CD4-positive, alpha-beta T cell (primary cell): ENCODE data around the gene ANKS4B. TPM values are rescaled to one million over a fixed set of nuclear protein-coding genes. Genes with fewer than 3 reads are reported as not detected.

ENCODE experiments used
- ATAC-seq: fragments of 200-7000 bp; cut with Tn5 transposase; one replicate; pipeline ENCODE4 v1.10.0; 2022; ENCODE audit warnings: mild to moderate bottlenecking; ENCODE audit not compliant: poor library complexity
- CTCF ChIA-PET: fragments of 350-600 bp; sonication (Branson Sonifier 250); formaldehyde crosslinking; loops from one replicate; lab custom pipeline; 2021; ENCODE audit warnings: antibody characterized with exemption, inconsistent platforms; lab: Charles Lee
- POLR2A ChIA-PET: fragments of 350-600 bp; sonication (Branson Sonifier 250); formaldehyde crosslinking; loops from one replicate; lab custom pipeline; 2021; ENCODE audit warnings: antibody characterized with exemption, inconsistent platforms; lab: Charles Lee
- DNase-seq, 14 experiments: peaks; one replicate each; pipeline ENCODE4 v3.0.0-alpha.2; 2013 to 2020; ENCODE audit warnings: mixed read lengths in 2 of 14
- H3K27ac ChIP-seq, 2 donors: one replicate each; pipeline versions ENCODE4 v1.5.1 to v1.7.0; 2013; ENCODE audit warnings: low read length in 2 of 2, low read depth in 1 of 2, mild to moderate bottlenecking in 1 of 2
- H3K27me3 ChIP-seq, 2 experiments: 1 replicate in 1 of 2; 2 replicates in 1 of 2; pipeline versions ENCODE4 v1.6.1 to v1.7.0; 2013; ENCODE audit warnings: low read length in 2 of 2, control low read depth in 1 of 2, mild to moderate bottlenecking in 1 of 2, moderate library complexity in 1 of 2; ENCODE audit not compliant: insufficient read depth in 2 of 2, control insufficient read depth in 1 of 2
- H3K36me3 ChIP-seq: one replicate; pipeline ENCODE4 v1.6.1; 2013; ENCODE audit warnings: low read length, control low read depth; ENCODE audit not compliant: insufficient read depth
- H3K4me1 ChIP-seq: one replicate; pipeline ENCODE4 v1.6.1; 2013; ENCODE audit warnings: low read length, control low read depth; ENCODE audit not compliant: insufficient read depth
- H3K4me3 ChIP-seq: one replicate; pipeline ENCODE4 v1.5.1; 2013; ENCODE audit warnings: mild to moderate bottlenecking, low read length, moderate library complexity
- H3K9me3 ChIP-seq, 2 experiments: 1 replicate in 1 of 2; 2 replicates in 1 of 2; pipeline versions ENCODE4 v1.6.1 to v1.7.0; 2013; ENCODE audit warnings: low read length in 2 of 2, mild to moderate bottlenecking in 2 of 2, control low read depth in 1 of 2, moderate library complexity in 1 of 2; ENCODE audit not compliant: control insufficient read depth in 1 of 2, insufficient read depth in 1 of 2
- H3K27ac Mint-ChIP-seq: one replicate; pipeline ENCODE4 v1.8.0; 2020; ENCODE audit warnings: mixed read lengths
- H3K27me3 Mint-ChIP-seq: one replicate; pipeline ENCODE4 v1.8.0; 2021; ENCODE audit warnings: mixed read lengths
- H3K36me3 Mint-ChIP-seq: one replicate; pipeline ENCODE4 v1.8.0; 2021; ENCODE audit warnings: low read depth, mixed read lengths
- H3K4me1 Mint-ChIP-seq: one replicate; pipeline ENCODE4 v1.8.0; 2021; ENCODE audit warnings: low read depth, mixed read lengths
- H3K4me3 Mint-ChIP-seq: one replicate; pipeline ENCODE4 v1.8.0; 2020; ENCODE audit warnings: mild to moderate bottlenecking, mixed read lengths
- H3K9me3 Mint-ChIP-seq: one replicate; pipeline ENCODE4 v1.8.0; 2020; ENCODE audit warnings: mixed read lengths
- CTCF ChIP-seq: fragments of 200-600 bp; IDR thresholded peaks from one replicate; pipeline ENCODE4 v1.8.0; 2022; ENCODE audit warnings: antibody characterized with exemption, mild to moderate bottlenecking
- intact Hi-C, 2 experiments: fragments of 100-400 bp; cut with DNase I in 1 of 2; cut with micrococcal nuclease in 1 of 2; formaldehyde crosslinking; loops; one replicate each; pipeline versions ENCODE4 v1.15.1 to v1.9.0; 2023 to 2025; cut with DNase I, micrococcal nuclease
- total RNA-seq, 174 experiments: library from RNA in 2 of 174; stranded (reverse) in 2 of 174; gene quantifications; one replicate each; pipeline ENCODE4 v1.2.3 and lab custom pipeline; 2021 to 2026

ANKS4B gene
- total RNA-seq, 2 experiments from 2014 or later: not detected

DNA sequence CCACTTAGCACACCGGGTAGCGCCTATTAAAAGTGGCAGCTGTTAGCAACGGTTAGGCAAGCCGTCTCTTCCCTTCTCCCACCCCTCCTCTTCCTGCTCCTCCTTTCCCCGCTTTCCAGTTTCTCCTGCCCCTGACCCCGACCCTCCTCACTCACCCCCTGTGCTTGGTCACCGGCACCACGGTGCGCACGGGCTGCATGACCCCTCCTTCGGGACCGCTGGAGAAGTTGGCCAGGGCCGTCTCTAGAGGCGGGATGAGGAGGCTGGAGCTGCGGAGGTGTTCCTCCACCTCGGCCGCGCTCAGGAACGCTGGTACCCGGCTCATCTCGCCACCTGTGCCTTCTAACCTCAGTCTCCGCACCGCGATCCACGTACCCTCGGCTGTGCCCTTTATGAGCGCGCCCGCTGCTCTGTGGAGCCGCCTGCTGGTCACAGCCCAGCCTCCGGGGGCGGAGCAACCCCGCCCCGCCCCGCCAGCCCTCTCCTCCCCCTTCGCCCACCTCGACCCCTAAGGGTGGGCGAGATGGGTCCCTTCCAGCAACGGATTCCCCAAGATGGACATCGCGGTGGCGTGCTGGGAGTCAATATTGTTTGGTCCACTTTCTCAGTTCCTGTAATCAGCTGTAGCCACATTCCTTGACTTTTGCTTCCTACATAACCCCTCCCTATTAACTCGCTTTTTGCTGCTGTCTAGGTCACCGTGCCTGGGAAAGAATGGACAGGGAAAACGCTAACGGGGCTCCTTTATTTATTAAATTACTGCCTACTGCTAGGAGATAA is 44.6 kb downstream of the ANKS4B start, which contains the start of gene CRYM:
CRYM (minus strand) TSS at position 364 of the 780 bp plus-strand sequence; CDS start at position 325, 39 bp downstream.
- Mint-ChIP-seq H3K27me3 (peaks cover 85% of the 10 kb centered on the region), H3K9me3 (no peaks in the 10 kb centered on the region), H3K27ac (no peak within 1 kb of the TSS), H3K4me3 (no peak within 1 kb of the TSS), H3K4me1 (no peaks in the 10 kb centered on the region), H3K36me3 (no peaks in the 10 kb centered on the region)
- Histone ChIP-seq H3K27me3 (peaks cover 21 to 71% of the 10 kb centered on the region in 2 experiments), H3K9me3 (peaks cover 0 to 9% of the 10 kb centered on the region in 2 experiments), H3K4me3 (no peak within 1 kb of the TSS), H3K27ac (no peak within 1 kb of the TSS), H3K4me1 (peaks cover 7% of the 10 kb centered on the region), H3K36me3 (no peaks in the 10 kb centered on the region)
- intact Hi-C loops: loop anchor here in 1 of 2 experiments (10.0 kb wide), 1 partner anchor 1417 kb away; no protein-coding TSS in a partner anchor
- TF ChIP-seq CTCF: peak; percentile 28
- ChIA-PET POLR2A (no interaction called here), CTCF (no interaction called here)
- ATAC-seq (peak; percentile 77), DNase-seq (peak in 12 of 14 experiments; percentile 5 to 50 (median 20))

DNA sequence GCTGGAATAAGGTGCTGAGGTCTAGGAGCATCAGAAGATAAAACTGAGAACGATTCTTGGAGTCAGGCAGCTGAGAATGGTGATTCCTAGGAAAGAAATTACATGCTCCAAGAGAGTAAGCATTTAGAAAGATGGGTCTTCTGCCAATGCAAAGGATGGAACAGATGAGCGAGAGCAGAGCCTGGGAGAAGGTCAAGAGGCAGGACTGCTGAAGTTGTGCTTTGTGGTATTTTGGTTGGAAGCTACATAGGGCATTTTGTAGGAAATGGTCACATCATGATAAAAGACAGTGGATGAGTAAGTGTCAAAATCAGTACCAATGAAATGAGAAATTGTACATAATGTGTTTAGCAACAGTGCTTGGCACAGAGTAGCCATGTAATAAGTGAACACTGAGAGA is 46.0 kb downstream of the ANKS4B start:
- peaks cover 12% of the 10 kb centered on the region for H3K4me1 ChIP-seq
- DNase-seq (no peak), ATAC-seq (no peak)
- POLR2A ChIA-PET: no interaction called here
- CTCF ChIA-PET: no interaction called here
- H3K36me3 ChIP-seq: no peaks in the 10 kb centered on the region
- H3K36me3 Mint-ChIP-seq: no peaks in the 10 kb centered on the region
- no peaks in the 10 kb centered on the region for H3K9me3 Mint-ChIP-seq
- TF ChIP-seq CTCF: no peak
- H3K27ac ChIP-seq: no peak overlapping the region
- intact Hi-C loops: loop anchor here in 1 of 2 experiments (10.0 kb wide), 1 partner anchor 1415 kb away; no protein-coding TSS in a partner anchor
- no peak overlapping the region for H3K4me3 ChIP-seq
- H3K9me3 ChIP-seq: peaks cover 0 to 9% of the 10 kb centered on the region in 2 experiments
- H3K27me3 Mint-ChIP-seq: peaks cover 84% of the 10 kb centered on the region
- H3K4me1 Mint-ChIP-seq: no peaks in the 10 kb centered on the region
- H3K27me3 ChIP-seq: peaks cover 25 to 75% of the 10 kb centered on the region in 2 experiments
- no peak overlapping the region for H3K4me3 Mint-ChIP-seq
- no peak overlapping the region for H3K27ac Mint-ChIP-seq

GRCh38 chr16:21281698-21282389 is 48.3 kb downstream of the ANKS4B start:
- CTCF ChIA-PET: no interaction called here
- Mint-ChIP-seq H3K27ac (no peak overlapping the region), H3K4me1 (no peaks in the 10 kb centered on the region), H3K9me3 (no peaks in the 10 kb centered on the region), H3K27me3 (peaks cover 76% of the 10 kb centered on the region), H3K36me3 (no peaks in the 10 kb centered on the region), H3K4me3 (no peak overlapping the region)
- Histone ChIP-seq H3K4me1 (peaks cover 12% of the 10 kb centered on the region), H3K27ac (no peak overlapping the region), H3K9me3 (peaks cover 0 to 9% of the 10 kb centered on the region in 2 experiments), H3K4me3 (no peak overlapping the region), H3K36me3 (no peaks in the 10 kb centered on the region), H3K27me3 (peaks cover 22 to 79% of the 10 kb centered on the region in 2 experiments)
- DNase-seq (no peak), ATAC-seq (no peak)
- POLR2A ChIA-PET: no interaction called here
- TF ChIP-seq CTCF: no peak
- intact Hi-C loops: no loop called here
